ENCODE measurements around the gene OCIAD1.
"Not testable (repeated sequence)": the region's sequence is repeated elsewhere in the genome, so short reads cannot be mapped to it uniquely, and the experiment has no call there.

The OCIAD1 gene, protein sequence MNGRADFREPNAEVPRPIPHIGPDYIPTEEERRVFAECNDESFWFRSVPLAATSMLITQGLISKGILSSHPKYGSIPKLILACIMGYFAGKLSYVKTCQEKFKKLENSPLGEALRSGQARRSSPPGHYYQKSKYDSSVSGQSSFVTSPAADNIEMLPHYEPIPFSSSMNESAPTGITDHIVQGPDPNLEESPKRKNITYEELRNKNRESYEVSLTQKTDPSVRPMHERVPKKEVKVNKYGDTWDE

DNA sequence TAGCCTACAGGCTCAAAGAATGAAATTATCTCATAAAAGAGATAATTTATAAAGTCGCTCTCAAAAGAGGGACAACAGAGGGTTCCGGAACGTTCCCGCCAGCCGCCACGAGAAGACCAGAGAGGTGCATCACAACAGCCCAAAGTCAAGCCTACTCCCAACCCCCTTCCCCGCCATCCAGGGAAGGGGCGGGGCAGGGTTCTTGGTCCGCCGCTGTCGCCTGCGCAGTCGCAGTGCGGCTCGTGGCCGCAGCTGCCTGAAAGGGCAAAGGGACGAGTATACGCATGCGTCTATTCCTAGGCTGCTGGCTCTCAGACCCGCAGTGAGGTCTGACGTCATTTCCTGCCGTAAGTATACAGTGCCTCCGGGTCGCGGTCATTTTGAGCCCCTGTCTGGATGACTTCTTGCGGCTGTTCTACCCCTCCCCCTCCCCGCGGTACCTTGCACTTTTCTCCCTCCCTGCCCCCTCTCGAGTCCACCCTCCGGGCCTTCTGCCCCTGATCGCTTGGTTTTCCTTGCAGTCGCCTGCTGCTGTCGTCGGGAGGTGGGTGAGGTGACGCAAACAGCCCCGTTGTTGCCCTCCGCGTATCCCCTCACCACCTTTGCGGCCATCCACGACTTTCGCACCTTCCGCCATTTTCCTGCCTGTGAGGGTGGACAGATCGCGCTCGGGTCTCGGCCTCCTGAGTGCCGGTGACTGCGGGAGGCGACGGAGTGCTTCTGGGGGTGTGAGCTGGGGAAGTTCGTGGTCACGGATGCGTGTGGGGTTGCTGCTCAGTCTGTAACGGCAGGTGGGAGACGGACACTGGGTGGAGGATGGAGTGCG lies at the start of gene OCIAD1:
Gene OCIAD1, plus strand, starts transcription at position 383 of the 826 bp plus-strand sequence. CDS start 1,537 bp downstream, outside the sequence.
- peak; percentile 97 for DNase-seq

DNA sequence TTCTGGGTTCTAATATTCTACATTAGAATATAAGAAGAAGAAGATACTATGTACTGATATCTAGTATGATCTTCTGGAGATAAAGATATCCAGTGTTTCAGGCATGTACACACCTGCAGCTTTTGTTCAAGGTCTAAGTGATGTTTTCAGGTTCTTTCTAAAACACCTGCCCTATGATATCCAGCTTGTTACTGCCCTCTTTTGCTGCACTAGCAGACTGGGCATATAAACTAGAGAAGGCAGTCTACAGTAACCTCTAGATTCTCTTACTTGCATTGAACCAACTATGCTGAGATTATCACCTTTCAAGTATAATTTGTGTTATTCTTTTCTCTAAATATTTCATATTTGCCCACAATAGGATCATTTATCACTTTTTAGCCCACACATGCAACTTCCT lies 48.9 kb upstream of the OCIAD1 start:
- DNase-seq: no peak

DNA sequence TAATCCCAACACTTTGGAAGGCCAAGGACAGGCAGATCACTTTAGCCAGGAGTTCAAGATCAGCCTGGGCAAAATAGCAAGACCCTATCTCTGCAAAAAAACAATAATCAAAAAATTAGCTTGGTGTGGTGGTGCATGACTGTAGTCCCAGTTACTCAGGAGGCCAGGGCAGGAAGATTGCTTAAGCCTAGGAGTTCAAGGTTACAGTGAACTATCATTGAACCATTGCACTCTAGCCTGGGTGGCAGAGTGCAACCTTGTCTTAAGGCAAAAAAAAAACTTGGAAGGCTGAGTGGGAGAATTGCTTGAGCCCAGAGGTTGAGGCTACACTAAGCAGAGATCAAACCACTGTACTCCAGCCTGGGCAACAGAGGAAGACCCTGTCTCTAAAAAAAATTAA lies 45.6 kb upstream of the OCIAD1 start:
- no peak for DNase-seq

DNA sequence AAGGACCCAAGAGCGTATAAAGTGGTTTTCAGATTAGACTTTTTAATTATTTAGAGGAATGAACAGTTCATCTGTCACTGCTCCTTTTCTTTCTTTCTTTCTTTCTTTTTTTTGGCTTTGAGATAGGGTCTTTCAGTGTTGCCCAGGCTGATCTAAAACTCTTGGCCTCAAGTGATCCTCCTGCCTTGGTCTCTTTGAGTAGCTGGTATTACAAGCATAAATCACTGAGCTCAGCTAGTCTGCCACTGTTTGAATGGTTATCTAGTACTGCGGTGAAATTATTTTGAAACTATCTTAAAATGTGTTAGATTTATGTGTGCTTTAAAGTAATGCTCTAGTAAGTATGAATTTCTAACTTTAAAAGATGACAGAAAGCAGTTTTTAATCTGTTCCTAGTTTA lies 44.3 kb upstream of the OCIAD1 start:
- no peak for DNase-seq

DNA sequence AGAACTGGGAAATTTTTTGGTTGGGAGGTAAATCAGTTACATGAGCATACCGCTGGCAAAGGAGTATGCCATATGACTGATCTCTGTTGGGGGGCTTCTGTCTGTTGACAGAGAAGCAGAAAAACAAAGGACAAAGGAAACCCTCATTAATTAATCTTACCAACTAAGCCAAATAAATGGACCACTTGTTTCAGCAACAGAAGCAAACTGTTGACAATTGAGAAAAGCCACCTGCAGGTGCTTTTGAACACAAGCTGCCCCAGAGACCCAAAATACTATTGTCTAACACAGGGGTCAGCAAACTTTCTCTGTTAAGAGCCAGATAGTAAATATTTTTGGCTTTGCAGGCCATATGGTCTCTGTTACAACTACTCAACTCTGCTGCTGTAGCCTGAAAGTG lies 43.8 kb upstream of the OCIAD1 start:
- DNase-seq: no peak

DNA sequence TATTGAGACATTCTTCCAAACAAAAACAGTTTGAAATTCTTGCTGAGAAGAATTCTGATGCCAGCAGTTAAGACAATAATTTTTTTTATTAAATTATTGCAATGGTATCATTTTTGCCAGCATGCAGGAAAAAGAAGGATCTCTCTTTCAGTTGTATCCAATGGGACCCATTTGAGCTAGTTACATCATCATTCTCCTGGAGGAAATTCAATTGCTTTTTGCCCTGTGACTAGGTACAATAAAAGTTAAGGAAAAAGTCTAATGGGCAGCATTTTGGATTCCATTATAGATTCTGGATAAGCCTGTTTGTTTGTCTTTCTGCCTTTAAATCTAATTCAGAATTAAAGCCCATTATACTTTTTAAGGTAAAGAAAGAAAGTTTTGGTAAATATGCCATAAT lies 40.3 kb upstream of the OCIAD1 start:
- DNase-seq: no peak

DNA sequence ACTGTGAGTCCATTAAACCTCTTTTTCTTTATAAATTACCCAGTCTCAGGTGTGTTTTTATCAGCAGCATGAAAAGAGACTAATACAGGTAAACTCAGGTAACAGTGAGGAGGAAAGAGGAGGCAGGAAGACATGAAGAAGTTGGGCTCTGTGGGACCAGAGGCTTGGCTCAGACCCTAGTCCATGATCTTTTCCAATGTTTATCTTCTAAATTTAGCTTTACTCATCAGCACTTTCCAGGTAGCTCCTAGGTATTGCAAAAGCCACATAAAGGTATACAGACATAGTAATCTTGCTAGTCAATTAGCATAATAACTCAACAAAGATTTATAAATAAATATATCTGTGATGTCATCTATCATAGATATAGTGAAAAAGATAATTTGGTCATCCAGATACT lies 39.6 kb upstream of the OCIAD1 start:
- DNase-seq: no peak

DNA sequence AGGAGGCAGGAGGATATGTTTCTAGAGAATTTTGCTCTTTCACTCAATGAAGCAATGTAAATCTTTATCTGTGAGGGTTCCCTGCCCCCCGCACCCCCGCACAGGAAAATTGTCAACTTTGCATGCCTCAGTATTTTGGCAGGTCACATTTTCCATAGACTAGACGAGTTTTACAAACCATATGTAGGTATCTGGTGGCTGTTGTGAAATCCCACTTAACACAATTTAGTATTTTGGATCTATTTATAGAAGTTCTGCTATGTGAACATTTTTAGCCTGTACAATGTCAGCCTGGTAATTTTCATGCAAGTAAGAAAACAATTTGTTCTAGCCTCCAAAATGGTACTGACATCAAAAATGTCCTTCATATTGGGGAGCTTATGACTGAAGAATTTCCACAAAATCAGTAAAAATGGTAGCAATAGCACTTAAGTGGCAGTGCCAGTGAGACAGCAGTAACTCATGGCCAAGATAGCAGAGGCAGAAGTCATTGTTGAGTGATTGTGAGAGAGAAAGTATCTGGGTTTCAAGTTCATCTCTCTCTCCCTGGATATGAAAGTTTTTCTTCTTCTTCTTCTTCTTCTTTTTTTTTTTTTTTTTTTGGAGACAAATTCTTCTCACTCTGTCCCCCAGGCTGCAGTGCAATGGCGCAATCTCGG lies 38.4 kb upstream of the OCIAD1 start:
- DNase-seq: no peak

DNA sequence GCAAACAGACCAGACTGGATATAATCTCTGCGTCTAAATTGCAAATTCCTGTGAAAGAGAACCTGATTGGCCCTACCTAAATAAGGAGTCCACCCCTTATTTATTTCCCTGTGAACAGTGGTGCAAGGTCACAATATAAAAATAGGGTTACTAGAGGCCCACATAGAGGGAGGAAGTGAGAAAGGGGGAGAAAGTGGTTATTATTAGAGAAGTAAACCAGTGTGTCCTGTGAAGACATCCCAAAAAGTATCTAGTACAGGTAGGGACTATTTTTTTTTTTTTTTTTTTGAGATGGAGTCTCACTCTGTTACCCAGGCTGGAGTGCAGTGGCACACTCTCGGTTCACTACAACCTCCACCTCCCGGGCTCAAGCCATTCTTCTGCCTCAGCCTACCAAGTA lies 35.8 kb upstream of the OCIAD1 start:
- no peak for DNase-seq

DNA sequence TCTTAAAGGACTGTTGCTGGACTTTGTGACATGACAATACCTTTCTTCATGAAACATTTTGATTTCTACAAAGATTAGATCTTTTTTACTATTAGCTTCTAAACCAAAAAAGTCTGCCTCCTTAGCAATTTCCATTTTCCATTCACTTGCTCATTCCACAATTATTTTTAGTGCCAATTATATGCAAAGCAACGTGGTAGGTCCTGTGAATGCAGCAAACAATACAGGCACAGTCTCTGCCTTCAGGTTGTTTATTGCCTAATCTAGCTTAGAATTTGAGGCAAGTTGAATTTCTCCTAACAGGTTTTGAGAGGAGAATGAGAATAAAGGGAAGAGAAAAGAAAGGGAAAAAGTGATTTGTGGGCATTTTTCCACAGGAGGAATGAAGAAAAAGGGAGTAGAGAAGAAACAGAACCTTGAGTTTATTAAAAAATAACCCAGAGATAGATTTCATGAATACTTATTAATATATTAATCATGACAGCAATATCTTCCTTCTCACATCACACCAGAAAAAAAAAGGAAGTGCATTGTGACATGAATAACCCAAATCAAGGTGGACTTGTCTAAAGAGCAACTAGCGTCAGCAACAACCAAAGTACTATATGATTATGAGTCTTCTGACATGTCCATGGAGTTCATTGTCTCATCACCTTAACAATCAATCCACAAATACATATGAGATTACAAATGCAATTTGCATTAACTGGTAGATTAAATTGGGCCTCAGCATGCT lies 34.5 kb upstream of the OCIAD1 start:
- DNase-seq: no peak

DNA sequence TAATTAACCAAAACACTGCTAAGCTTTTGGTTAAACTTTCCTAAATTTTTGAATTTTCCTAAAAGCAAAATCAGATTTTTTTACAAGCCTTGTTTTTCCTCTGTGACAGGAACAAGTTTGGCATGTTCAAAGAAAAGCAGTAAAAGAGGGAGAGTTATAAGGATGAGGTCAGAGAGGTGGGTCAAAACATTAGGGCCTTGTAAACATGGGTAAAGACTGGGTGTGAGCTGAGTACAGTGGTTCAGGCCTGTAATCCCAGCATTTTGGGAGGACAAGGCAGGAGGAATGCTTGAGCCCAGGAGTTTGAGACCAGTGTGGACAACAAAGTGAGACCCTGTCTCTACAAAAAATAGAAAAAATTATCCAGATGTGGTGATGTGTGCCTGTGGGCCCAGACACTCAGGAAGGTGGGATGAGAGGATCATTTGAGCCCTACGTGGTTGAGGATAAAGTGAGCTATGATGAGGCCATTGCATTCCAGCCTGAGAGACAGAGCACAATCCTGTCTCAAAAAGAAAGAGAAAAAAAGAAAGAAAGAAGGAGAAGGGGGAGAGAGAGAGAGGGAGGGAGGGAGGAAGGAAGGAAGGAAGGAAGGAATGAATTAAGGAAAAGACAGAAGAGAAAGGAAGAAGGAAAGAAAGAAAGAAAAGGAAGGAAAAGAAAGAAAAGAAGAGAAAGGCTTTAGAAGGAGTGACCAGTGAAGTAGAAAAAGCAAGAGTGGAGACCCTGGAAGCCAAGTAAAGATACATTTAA lies 33.8 kb upstream of the OCIAD1 start:
- DNase-seq: no peak

DNA sequence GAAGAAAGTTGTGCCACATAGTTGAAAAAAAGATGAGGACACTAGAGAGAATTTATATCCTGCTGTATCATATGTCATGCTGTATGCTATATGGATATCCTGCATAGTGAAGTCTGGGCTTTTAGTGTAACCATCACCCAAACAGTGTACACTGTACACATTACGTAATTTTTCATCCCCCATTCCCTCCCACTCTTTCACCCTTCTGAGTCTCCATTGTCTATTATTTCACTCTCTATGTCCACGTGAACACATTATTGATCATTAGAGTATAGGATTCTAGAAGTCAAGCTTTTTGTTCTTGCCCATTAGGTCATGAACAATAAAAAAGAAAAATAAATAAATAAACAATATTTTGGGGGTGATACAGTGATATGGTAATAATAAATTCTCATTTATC lies 32.8 kb upstream of the OCIAD1 start:
- no peak for DNase-seq

DNA sequence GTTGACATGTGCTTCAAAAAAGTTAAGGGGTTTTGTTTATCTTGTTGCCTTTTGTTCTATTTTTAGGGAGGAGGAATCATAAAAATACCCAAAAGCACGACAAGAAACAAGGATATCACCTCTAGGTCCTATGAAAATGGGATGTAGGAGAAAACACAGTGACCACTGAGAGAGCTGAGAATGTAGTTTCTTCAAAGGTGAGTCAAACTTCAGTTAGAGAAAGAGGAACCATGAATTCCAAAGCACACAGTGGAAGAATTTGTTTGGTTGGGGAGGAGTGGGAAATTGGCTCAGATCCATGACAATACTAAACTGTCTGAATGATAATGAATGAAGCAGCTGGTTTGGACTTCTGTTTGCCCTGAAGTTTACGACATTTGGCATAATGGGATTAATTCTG lies 31.7 kb upstream of the OCIAD1 start:
- DNase-seq: no peak

DNA sequence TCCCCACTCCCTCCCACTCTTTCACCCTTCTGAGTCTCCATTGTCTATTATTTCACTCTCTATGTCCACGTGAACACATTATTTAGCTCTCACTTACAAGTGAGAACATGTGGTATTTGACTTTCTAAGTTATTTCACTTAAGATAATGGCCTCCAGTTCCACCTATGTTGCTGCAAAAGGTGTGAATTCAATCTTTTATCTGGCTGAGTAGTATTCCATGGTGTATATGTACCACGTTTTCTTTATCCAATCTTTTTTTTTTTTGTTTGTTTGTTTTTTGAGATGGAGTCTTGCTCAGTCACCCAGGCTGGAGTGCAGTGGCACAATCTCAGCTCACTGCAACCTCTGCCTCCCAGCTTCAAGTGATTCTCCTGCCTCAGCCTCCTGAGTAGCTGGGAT lies 30.7 kb upstream of the OCIAD1 start:
- DNase-seq: not testable (repeated sequence)

DNA sequence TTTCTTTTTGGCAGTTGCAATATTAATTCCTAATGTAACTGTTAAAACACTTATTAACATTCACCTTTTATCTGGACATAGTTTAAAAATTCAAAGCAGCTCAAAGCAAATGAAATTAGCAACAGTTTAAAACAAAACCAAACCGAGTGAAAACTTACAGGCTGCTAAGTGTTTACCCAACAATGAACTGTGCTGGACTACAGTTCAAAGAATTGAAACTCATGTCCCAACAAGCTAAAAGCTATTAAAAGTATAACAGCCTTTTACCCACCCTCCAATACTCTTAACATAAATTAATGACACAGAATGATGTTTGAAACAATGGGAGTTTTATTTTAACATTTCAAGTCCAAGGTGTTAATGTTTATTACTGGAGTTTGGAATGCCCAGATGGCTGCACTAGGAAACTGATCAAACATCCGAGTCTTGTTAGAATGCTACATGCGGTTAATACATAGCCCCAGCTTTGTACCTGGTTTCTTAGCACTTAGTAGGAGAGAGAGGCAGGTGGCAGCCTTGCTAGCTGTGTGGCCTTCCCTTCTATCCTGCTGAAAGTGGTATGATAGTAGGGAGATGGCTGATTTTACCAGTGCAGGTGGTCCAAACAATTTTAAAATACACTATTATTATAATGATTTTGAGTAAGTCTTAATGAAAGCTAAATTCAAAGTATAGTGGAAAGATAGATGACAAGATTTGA lies 29.7 kb upstream of the OCIAD1 start:
- no peak for DNase-seq

DNA sequence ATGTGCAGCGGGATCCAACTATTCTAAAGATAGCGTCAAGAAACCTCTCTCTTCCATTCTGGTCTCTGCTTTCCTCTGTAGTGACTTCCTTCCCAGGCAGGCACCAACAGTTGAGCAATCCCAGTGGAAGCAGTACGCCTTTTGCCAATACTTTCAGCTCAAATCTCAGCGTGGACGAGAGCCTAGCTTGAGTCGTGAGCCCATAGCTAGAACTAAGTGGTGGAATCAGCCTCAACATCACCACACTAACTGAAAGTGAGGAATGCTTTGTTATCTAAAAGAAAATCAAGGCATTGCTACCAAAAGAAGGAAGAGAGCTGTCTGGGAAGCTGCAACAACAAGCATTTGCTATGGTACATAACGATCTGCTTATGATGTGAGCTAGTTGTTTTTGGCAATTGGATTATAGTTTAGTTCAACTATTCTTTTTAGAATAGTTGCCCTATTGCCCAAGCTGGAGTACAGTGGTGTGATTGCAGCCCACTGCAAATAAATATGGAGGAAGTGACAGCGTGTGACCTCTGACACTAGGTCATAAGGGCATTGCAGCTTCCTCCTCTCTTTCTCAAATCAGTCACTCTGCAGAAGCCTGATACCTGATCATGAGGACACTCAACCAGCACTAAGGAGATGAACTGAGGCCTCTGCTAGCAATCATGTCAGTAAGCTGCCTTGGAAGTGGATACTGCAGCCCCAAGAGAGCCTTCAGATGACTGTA lies 26.1 kb upstream of the OCIAD1 start:
- DNase-seq: no peak

DNA sequence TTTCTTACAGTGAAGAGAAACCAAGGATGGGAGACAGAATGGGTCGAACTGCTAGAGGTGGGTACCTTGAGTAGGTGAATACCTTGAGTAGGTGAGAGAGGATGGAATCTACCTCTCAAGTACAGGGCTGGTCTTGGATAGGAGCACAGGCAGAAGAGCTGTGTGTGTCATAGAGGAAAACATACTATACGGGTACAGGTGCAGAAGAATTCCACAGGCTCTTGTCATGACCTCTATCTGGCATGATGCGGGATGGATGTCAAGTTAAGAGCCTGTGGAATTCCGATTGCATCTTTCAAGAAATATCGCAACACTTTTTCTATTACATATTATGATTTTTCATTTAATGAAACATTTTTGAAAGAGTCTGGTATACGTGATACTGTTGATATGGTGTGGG lies 18.0 kb upstream of the OCIAD1 start:
- no peak for DNase-seq

DNA sequence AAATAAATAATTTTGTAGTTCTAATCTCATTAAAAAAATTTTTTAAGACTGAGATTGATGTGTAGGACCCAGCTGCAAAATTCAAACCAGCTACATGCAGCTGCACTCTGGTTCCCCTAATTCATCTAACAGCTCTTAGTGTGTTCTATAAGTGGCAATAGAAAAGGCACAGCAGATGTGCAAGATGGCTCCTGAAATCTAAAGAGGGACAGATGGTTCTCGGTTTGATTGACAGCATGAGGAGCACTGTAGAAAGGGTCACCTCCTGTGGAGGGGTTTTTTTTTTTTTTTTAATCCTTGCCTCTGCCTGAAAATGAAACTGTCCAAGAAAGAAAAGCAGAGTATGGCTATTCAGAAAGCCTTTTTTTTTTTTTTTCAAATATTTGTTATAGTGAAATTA lies 16.9 kb upstream of the OCIAD1 start:
- no peak for DNase-seq

DNA sequence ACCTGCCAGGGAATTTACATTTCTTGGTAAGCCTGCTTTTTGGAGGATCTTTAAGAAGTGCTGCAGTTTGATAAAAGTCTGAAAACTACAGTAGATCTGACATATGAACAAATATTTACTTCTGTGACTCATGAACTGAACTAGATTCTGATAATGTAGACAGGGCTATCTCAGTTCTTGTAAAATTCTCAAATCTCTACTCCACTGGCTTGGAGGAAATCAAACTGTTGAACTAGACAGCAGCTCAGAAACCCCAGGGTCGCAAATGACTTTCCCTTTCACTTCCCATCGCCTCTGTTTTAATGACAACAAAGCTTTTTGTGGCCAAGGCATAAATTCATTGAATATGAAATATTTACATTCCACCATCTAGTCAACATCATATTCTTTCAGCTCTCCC lies 15.4 kb upstream of the OCIAD1 start:
- no peak for DNase-seq

DNA sequence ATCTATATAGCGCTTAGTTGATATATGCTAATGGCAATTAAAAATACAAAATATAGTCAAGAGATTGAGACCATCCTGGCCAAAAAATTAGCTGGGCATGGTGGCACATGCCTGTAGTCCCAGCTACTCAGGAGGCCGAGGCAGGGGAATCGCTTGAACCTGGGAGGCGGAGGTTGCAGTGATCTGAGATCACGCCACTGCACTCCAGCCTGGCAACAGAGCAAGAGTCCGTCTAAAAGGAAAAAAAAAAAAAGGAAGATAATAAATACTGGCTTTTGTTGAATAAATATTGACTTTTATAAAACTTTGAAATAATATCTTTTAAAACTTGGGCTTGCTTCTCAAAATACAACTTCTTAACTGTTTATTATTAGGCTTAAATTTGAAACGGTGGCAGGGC lies 14.6 kb upstream of the OCIAD1 start:
- not testable (repeated sequence) for DNase-seq

DNA sequence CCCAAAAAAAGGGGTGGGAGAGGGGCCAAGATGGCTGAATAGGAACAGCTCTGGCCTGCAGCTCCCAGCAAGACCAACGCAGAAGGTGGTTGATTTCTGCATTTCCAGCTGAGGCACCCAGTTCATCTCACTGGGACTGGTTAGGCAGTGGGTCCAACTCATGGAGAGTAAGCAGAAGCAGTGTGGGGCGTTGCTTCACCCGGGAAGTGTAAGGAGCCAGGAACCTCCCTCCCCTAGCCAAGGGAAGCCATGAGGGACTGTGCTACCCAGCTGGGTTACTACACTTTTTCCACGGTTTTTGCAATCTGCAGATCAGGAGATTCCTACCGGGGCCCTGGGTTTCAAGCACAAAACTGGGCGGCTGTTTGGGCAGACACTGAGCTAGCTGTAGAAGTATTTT lies 13.9 kb upstream of the OCIAD1 start:
- no peak for DNase-seq

Data from stimulated activated CD4-positive, alpha-beta T cell treated with anti-CD3 and anti-CD28 coated beads, Interleukin-1b, Interleukin-23, amount 100 ng/mL, for 48 hours (primary cell).